Liver (tissue), 9 donors: ENCODE data around the gene POLD2. TPM values are rescaled to one million over a fixed set of nuclear protein-coding genes. Genes with fewer than 3 reads are reported as not detected.

Source experiments
- DNase-seq: peaks from one replicate; pipeline ENCODE4 v3.0.0-alpha.2; 2017; ENCODE audit warnings: low spot score
- H3K27ac ChIP-seq, 2 donors: one replicate each; pipeline ENCODE4 v1.7.0; 2013; ENCODE audit warnings: inconsistent platforms in 2 of 2, low read length in 2 of 2, control low read depth in 1 of 2, low read depth in 1 of 2, mild to moderate bottlenecking in 1 of 2
- H3K27me3 ChIP-seq, 4 donors: one replicate each; pipeline versions ENCODE4 v1.6.1 to v1.7.0; 2013; ENCODE audit warnings: low read length in 3 of 4, inconsistent platforms in 1 of 4, mild to moderate bottlenecking in 1 of 4, moderate library complexity in 1 of 4; ENCODE audit not compliant: control insufficient read depth in 4 of 4, insufficient read depth in 4 of 4
- H3K36me3 ChIP-seq, 4 donors: one replicate each; pipeline versions ENCODE4 v1.6.1 to v1.7.0; 2013; ENCODE audit warnings: low read length in 3 of 4, mild to moderate bottlenecking in 3 of 4, low read depth in 1 of 4, moderate library complexity in 1 of 4; ENCODE audit not compliant: control insufficient read depth in 4 of 4, insufficient read depth in 3 of 4
- H3K4me1 ChIP-seq, 4 donors: one replicate each; pipeline versions ENCODE4 v1.6.1 to v1.7.0; 2013; ENCODE audit warnings: low read length in 3 of 4, mild to moderate bottlenecking in 3 of 4, moderate library complexity in 1 of 4; ENCODE audit not compliant: control insufficient read depth in 4 of 4, insufficient read depth in 4 of 4
- H3K4me3 ChIP-seq, 3 donors: one replicate each; pipeline versions ENCODE4 v1.6.1 to v1.7.0; 2013; ENCODE audit warnings: low read length in 3 of 3, control low read depth in 1 of 3, low read depth in 1 of 3, mild to moderate bottlenecking in 1 of 3
- H3K9ac ChIP-seq, 2 donors: one replicate each; pipeline ENCODE4 v1.7.0; 2013; ENCODE audit warnings: low read length in 2 of 2, mild to moderate bottlenecking in 2 of 2, moderate library complexity in 2 of 2, control low read depth in 1 of 2, low read depth in 1 of 2
- H3K9me3 ChIP-seq, 4 donors: one replicate each; pipeline versions ENCODE4 v1.6.1 to v1.7.0; 2013; ENCODE audit warnings: low read length in 3 of 4; ENCODE audit not compliant: control insufficient read depth in 4 of 4
- CTCF ChIP-seq: fragments of 150-350 bp; IDR thresholded peaks from 2 replicates; pipeline ENCODE4 v1.5.1; 2017; ENCODE audit warnings: improper control_type of control experiment, low read depth, low read length; ENCODE audit not compliant: missing input control
- FOXA1 ChIP-seq: IDR thresholded peaks from 2 replicates; pipeline ENCODE4 v1.6.1; 2016; ENCODE audit warnings: antibody characterized with exemption
- FOXA2 ChIP-seq: IDR thresholded peaks from 2 replicates; pipeline ENCODE4 v1.6.1; 2016; ENCODE audit warnings: antibody characterized with exemption
- GABPA ChIP-seq, 2 donors: IDR thresholded peaks in 1 of 2; conservative IDR thresholded peaks in 1 of 2; 2 replicates each; pipeline ENCODE4 v1.6.1; 2016; ENCODE audit warnings: antibody characterized with exemption in 2 of 2, mild to moderate bottlenecking in 1 of 2, moderate library complexity in 1 of 2
- HNF4A ChIP-seq, 2 donors: conservative IDR thresholded peaks; 2 replicates each; pipeline ENCODE4 v1.6.1; 2016; ENCODE audit warnings: antibody characterized with exemption in 2 of 2, mild to moderate bottlenecking in 2 of 2
- HNF4G ChIP-seq: IDR thresholded peaks from 2 replicates; pipeline ENCODE4 v1.6.1; 2016; ENCODE audit warnings: antibody characterized with exemption
- JUND ChIP-seq, 2 donors: IDR thresholded peaks; 2 replicates each; pipeline ENCODE4 v1.6.1; 2016; ENCODE audit warnings: antibody characterized with exemption in 2 of 2
- MAX ChIP-seq: IDR thresholded peaks from 2 replicates; pipeline ENCODE4 v1.6.1; 2016; ENCODE audit warnings: antibody characterized with exemption
- REST ChIP-seq: IDR thresholded peaks from 2 replicates; pipeline ENCODE4 v1.6.1; 2016; ENCODE audit warnings: antibody characterized with exemption, mild to moderate bottlenecking
- RXRA ChIP-seq, 2 donors: IDR thresholded peaks; 2 replicates each; pipeline ENCODE4 v1.6.1; 2017 to 2018; ENCODE audit warnings: antibody characterized with exemption in 2 of 2, mild to moderate bottlenecking in 1 of 2
- SP1 ChIP-seq: IDR thresholded peaks from 2 replicates; pipeline ENCODE4 v1.6.1; 2018; ENCODE audit warnings: antibody characterized with exemption, mild to moderate bottlenecking
- YY1 ChIP-seq: IDR thresholded peaks from 2 replicates; pipeline ENCODE4 v1.6.1; 2016; ENCODE audit warnings: antibody characterized with exemption, mild to moderate bottlenecking
- WGBS: extraction: QIAGEN DNeasy Blood & Tissue Kit; methylation state at CpG from one replicate; pipeline ENCODE4 v1.1.7; 2013; 5-methylcytosine and 5-hydroxymethylcytosine counted together
- polyA plus RNA-seq, 2 donors: library from polyadenylated mRNA; stranded (reverse) in 1 of 2; unstranded in 1 of 2; fragments of 200-250 nt in 1 of 2; fragments of >200 nt in 1 of 2; fragmentation: Nextera tagmentation in 1 of 2; extraction: Ambion mirVana in 1 of 2; gene quantifications; one replicate each; pipeline versions ENCODE4 v1.2.1 to v1.2.3, GENCODE V29; 2013 to 2015
- total RNA-seq, 2 donors: library from RNA; depleted of rRNA; stranded (reverse); fragments of >200 nt; gene quantifications; one replicate each; pipeline ENCODE4 v1.2.3, GENCODE V29; 2014
- TF ChIP-seq, protein P1 (sequence below): IDR thresholded peaks from 2 replicates; pipeline ENCODE4 v1.6.1; 2016; ENCODE audit warnings: antibody characterized with exemption
- donor health status: healthy.
- donor health status: healthy.
- donor health status: healthy.
- donor health status: healthy.
- donor health status: healthy.

POLD2 gene
- total RNA-seq (10 to 100 TPM; 53.9 to 85.0 TPM), polyA plus RNA-seq (100 to 1,000 TPM in 1 of 2 donors, 10 to 100 TPM in 1; 85.7 to 101 TPM)

DNA sequence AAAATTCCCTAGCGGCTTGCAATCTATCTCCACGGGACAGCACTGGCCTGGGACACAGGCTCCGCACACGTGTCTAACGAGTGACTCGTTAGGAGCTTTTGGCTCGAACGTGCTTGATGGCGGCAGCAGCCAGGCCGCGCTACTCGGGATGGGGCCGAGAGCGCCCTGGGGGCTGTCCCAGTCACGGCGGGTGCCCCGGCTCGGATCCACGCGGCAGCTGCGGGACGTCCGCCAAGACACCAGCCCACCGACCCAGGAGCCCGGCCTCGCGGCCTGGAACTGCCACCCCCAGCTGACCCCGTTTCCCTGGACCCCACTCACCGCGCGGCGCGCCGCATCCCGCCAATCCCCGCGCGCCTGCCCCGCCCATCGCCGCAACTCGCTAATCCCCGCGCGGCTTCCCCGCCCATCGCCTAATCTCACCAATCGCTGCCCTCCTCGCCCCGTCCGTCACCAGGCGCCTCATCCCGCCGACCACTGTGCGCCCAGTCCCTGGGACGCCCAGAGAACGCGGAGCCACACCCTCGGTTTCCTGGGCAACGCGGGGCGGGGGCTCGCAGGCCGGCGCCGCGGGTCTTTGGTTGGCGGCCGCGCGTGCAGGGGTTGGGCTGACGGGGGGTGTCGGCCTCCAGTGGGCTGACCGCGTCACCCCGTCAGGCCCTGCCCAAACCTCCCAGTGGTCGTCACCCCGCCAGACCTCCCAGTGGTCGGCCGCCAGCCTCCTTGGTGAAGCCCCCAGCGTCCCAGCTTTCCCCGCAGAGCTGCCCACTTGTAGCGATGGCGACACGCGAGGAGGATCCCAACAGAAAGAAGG, at the start of gene POLD2:
TSS of gene POLD2 (minus strand) at position 359 of the 814 bp plus-strand sequence. CDS start 1,495 bp downstream, outside the sequence.
- TF ChIP-seq RXRA (IDR thresholded peaks at IDR 0.05) (no peak), HNF4G (no peak), HNF4A (conservative IDR thresholded peaks at IDR 0.05) (peak in 1 of 2 donors; percentile 7), FOXA2 (no peak), REST (peak; percentile 5), JUND (IDR thresholded peaks at IDR 0.05) (no peak), FOXA1 (peak; percentile 15), GABPA (IDR thresholded peaks at IDR 0.05 in 1 of 2, conservative IDR thresholded peaks at IDR 0.05 in 1 of 2) (peak in 1 of 2 donors; percentile 26), CTCF (peak; percentile 16), MAX (no peak), SP1 (peak; percentile 51), YY1 (peak; percentile 90)
- TF ChIP-seq, protein P1, sequence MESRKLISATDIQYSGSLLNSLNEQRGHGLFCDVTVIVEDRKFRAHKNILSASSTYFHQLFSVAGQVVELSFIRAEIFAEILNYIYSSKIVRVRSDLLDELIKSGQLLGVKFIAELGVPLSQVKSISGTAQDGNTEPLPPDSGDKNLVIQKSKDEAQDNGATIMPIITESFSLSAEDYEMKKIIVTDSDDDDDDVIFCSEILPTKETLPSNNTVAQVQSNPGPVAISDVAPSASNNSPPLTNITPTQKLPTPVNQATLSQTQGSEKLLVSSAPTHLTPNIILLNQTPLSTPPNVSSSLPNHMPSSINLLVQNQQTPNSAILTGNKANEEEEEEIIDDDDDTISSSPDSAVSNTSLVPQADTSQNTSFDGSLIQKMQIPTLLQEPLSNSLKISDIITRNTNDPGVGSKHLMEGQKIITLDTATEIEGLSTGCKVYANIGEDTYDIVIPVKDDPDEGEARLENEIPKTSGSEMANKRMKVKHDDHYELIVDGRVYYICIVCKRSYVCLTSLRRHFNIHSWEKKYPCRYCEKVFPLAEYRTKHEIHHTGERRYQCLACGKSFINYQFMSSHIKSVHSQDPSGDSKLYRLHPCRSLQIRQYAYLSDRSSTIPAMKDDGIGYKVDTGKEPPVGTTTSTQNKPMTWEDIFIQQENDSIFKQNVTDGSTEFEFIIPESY: no peak
- Histone ChIP-seq H3K27me3 (no peaks in the 10 kb centered on the region), H3K4me1 (peaks cover 8 to 24% (median 16%) of the 10 kb centered on the region in 4 donors), H3K9me3 (no peaks in the 10 kb centered on the region), H3K4me3 (peak within 1 kb of the TSS; percentile 61 to 88 (median 72)), H3K36me3 (peaks cover 0 to 13% (median 5%) of the 10 kb centered on the region in 4 donors), H3K9ac (peak within 1 kb of the TSS; percentile 49 to 85), H3K27ac (peak within 1 kb of the TSS; percentile 95 to 98)
- WGBS: under 1% methylated on average over 86 of the region's 86 CpGs
- DNase-seq: peak; percentile 98
